ENCODE measurements around the gene ERICH3.

DNA sequence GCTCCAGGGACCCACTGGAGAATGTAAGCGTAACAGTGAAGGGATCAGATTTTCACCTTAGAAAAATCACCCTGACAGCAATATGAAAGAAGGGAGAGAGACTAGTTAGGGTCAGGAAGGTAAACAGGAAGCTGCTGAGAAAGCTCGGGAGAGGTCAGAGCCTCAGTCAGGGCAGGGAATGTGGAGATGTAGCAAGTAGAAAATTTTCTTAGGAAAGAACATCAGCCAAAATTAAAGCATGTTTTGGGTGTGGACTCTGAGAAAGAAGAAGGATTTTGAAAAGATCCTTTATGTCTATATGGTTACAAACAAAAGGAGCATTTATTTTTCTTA is 16.7 kb upstream of the ERICH3 start:
- TF ChIP-seq, protein P1, sequence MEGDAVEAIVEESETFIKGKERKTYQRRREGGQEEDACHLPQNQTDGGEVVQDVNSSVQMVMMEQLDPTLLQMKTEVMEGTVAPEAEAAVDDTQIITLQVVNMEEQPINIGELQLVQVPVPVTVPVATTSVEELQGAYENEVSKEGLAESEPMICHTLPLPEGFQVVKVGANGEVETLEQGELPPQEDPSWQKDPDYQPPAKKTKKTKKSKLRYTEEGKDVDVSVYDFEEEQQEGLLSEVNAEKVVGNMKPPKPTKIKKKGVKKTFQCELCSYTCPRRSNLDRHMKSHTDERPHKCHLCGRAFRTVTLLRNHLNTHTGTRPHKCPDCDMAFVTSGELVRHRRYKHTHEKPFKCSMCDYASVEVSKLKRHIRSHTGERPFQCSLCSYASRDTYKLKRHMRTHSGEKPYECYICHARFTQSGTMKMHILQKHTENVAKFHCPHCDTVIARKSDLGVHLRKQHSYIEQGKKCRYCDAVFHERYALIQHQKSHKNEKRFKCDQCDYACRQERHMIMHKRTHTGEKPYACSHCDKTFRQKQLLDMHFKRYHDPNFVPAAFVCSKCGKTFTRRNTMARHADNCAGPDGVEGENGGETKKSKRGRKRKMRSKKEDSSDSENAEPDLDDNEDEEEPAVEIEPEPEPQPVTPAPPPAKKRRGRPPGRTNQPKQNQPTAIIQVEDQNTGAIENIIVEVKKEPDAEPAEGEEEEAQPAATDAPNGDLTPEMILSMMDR (IDR thresholded peaks at IDR 0.05; ENCODE audit: poor library complexity) = no peak
- no peak for TF ChIP-seq EZH2phosphoT487 (IDR thresholded peaks at IDR 0.05; ENCODE audit: low read depth, severe bottlenecking, unreplicated experiment)
- TF ChIP-seq EZH2 (IDR thresholded peaks at IDR 0.05; ENCODE audit: borderline replicate concordance) = no peak
